ENCODE results near the gene KDM6B.

The KDM6B gene

DNA sequence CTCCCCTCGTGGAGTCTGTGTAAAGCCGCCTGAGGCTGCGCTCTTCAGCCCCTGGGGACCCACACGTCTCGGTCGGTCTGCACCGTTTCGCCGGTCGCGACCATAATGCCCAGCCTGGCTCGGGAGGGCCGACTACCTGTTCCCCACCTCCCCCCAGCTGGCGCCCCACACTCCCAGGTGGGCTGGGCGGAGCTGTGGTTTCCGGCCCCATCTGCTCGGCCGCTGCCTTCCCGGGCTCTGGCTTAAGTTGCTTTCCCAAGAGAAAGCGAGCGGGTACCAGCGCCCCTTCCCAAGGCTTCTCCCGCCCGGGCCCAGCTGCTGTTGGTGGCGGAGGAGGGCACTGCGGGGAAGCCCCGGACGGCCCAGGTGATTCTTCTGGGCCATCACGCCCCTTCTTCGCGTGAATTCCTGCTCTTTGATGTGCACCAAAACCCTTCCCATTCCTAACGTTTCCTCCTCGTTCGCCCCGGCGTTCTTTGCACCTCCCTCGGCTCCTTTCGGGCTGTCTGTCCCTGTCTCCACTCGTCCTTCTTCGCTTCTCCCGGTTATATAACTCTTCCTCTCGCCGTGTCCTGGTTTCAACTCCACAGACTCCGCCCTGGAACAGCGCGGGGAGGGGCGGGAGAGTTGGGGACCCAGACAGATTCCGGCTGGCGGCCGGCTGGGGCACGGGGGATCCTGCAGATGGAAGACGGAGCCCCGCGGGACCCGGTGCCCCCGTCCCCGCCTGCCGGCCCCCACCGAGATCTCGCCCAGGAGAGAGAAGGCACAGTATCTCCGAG lies 2.0 kb downstream of the KDM6B start (continued):
- TF ChIP-seq, protein P1, sequence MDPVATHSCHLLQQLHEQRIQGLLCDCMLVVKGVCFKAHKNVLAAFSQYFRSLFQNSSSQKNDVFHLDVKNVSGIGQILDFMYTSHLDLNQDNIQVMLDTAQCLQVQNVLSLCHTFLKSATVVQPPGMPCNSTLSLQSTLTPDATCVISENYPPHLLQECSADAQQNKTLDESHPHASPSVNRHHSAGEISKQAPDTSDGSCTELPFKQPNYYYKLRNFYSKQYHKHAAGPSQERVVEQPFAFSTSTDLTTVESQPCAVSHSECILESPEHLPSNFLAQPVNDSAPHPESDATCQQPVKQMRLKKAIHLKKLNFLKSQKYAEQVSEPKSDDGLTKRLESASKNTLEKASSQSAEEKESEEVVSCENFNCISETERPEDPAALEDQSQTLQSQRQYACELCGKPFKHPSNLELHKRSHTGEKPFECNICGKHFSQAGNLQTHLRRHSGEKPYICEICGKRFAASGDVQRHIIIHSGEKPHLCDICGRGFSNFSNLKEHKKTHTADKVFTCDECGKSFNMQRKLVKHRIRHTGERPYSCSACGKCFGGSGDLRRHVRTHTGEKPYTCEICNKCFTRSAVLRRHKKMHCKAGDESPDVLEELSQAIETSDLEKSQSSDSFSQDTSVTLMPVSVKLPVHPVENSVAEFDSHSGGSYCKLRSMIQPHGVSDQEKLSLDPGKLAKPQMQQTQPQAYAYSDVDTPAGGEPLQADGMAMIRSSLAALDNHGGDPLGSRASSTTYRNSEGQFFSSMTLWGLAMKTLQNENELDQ (tag by site-specific recombination; IDR thresholded peaks at IDR 0.05; ENCODE audit: low read depth): no peak
- no peak for TF ChIP-seq ZNF629 (tag by site-specific recombination; IDR thresholded peaks at IDR 0.05)
- TF ChIP-seq ZFP3 (tag by site-specific recombination; IDR thresholded peaks at IDR 0.05; ENCODE audit: low read depth): no peak
- no peak for TF ChIP-seq ZNF544 (tag by site-specific recombination; IDR thresholded peaks at IDR 0.05)
- TF ChIP-seq BCL11A (tag by site-specific recombination; IDR thresholded peaks at IDR 0.05; ENCODE audit: low read depth): 0 out of 2 replicates have a peak, but pooled peaks have one; percentile 58
- no peak for TF ChIP-seq ZNF23 (tag by site-specific recombination; IDR thresholded peaks at IDR 0.05; ENCODE audit: borderline replicate concordance)
- TF ChIP-seq ZNF433 (tag by site-specific recombination; IDR thresholded peaks at IDR 0.05; ENCODE audit: low read depth): no peak
- peak; percentile 55 for TF ChIP-seq SP2 (tag by site-specific recombination; IDR thresholded peaks at IDR 0.05)
- TF ChIP-seq ZNF214 (tag by site-specific recombination; IDR thresholded peaks at IDR 0.05; ENCODE audit: borderline replicate concordance): no peak
- TF ChIP-seq IKZF3 (tag by site-specific recombination; IDR thresholded peaks at IDR 0.05): peak; percentile 66
- TF ChIP-seq ZSCAN4 (tag by site-specific recombination; IDR thresholded peaks at IDR 0.05): no peak
- TF ChIP-seq ZNF600 (tag by site-specific recombination; IDR thresholded peaks at IDR 0.05): peak; percentile 57
- peak; percentile 76; the same call in 1 of the 2 replicates for TF ChIP-seq ZNF2 (tag by site-specific recombination; IDR thresholded peaks at IDR 0.05)
- TF ChIP-seq, protein P2, sequence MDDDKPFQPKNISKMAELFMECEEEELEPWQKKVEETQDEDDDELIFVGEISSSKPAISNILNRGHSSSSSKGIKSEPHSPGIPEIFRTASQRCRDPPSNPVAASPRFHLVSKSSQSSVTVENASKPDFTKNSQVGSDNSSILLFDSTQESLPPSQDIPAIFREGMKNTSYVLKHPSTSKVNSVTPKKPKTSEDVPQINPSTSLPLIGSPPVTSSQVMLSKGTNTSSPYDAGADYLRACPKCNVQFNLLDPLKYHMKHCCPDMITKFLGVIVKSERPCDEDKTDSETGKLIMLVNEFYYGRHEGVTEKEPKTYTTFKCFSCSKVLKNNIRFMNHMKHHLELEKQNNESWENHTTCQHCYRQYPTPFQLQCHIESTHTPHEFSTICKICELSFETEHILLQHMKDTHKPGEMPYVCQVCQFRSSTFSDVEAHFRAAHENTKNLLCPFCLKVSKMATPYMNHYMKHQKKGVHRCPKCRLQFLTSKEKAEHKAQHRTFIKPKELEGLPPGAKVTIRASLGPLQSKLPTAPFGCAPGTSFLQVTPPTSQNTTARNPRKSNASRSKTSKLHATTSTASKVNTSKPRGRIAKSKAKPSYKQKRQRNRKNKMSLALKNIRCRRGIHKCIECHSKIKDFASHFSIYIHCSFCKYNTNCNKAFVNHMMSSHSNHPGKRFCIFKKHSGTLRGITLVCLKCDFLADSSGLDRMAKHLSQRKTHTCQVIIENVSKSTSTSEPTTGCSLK (tag by site-specific recombination; IDR thresholded peaks at IDR 0.05): no peak
- no peak for TF ChIP-seq REST (tag by site-specific recombination; IDR thresholded peaks at IDR 0.05)
- no peak for TF ChIP-seq ZNF350 (tag by site-specific recombination; IDR thresholded peaks at IDR 0.05)
- TF ChIP-seq, protein P3, sequence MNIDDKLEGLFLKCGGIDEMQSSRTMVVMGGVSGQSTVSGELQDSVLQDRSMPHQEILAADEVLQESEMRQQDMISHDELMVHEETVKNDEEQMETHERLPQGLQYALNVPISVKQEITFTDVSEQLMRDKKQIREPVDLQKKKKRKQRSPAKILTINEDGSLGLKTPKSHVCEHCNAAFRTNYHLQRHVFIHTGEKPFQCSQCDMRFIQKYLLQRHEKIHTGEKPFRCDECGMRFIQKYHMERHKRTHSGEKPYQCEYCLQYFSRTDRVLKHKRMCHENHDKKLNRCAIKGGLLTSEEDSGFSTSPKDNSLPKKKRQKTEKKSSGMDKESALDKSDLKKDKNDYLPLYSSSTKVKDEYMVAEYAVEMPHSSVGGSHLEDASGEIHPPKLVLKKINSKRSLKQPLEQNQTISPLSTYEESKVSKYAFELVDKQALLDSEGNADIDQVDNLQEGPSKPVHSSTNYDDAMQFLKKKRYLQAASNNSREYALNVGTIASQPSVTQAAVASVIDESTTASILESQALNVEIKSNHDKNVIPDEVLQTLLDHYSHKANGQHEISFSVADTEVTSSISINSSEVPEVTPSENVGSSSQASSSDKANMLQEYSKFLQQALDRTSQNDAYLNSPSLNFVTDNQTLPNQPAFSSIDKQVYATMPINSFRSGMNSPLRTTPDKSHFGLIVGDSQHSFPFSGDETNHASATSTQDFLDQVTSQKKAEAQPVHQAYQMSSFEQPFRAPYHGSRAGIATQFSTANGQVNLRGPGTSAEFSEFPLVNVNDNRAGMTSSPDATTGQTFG (tag by site-specific recombination; IDR thresholded peaks at IDR 0.05; ENCODE audit: borderline replicate concordance): no peak
- TF ChIP-seq ZNF169 (tag by site-specific recombination; IDR thresholded peaks at IDR 0.05): no peak
- no peak for TF ChIP-seq ZNF404 (tag by site-specific recombination; IDR thresholded peaks at IDR 0.05)
- no peak for TF ChIP-seq ZNF473 (tag by site-specific recombination; IDR thresholded peaks at IDR 0.05)
- TF ChIP-seq ZNF529 (tag by site-specific recombination; IDR thresholded peaks at IDR 0.05; ENCODE audit: insufficient replicate concordance): no peak
- TF ChIP-seq OSR2 (tag by site-specific recombination; IDR thresholded peaks at IDR 0.05): 0 out of 2 replicates have a peak, but pooled peaks have one; percentile 40
- peak; percentile 62 for TF ChIP-seq ZNF423 (tag by site-specific recombination; IDR thresholded peaks at IDR 0.05)
- no peak for TF ChIP-seq ZNF626 (tag by site-specific recombination; IDR thresholded peaks at IDR 0.05)
- no peak for TF ChIP-seq ZNF777 (tag by site-specific recombination; IDR thresholded peaks at IDR 0.05; ENCODE audit: borderline replicate concordance)
- no peak for TF ChIP-seq EGR2 (tag by site-specific recombination; IDR thresholded peaks at IDR 0.05; ENCODE audit: low read depth)
- TF ChIP-seq ZNF174 (tag by site-specific recombination; IDR thresholded peaks at IDR 0.05): no peak
- TF ChIP-seq ZNF221 (tag by site-specific recombination; IDR thresholded peaks at IDR 0.05; ENCODE audit: borderline replicate concordance): no peak
